HL-60 (cell line): ENCODE measurements around the gene COX7B2.

Experiments
- DNase-seq, 2 experiments: peaks; one replicate each; pipeline ENCODE4 v3.0.0-alpha.2; 2010 to 2020; ENCODE audit warnings: low read depth in 1 of 2, low spot score in 1 of 2
- H3K27ac ChIP-seq: fragments of 250-450 bp; sonication (Bioruptor Pico); replicated peaks from 2 replicates; pipeline ENCODE4 v1.5.1; 2020; ENCODE audit warnings: mild to moderate bottlenecking, moderate library complexity
- H3K27me3 ChIP-seq: fragments of 250-450 bp; sonication (Bioruptor Pico); 2 replicates; pipeline ENCODE4 v1.5.1; 2021; ENCODE audit warnings: mild to moderate bottlenecking, moderate library complexity; ENCODE audit not compliant: insufficient read depth, poor library complexity, severe bottlenecking
- H3K4me3 ChIP-seq: replicated peaks from 2 replicates; pipeline ENCODE4 v1.5.1; 2011; ENCODE audit warnings: mild to moderate bottlenecking, control low read depth, low read length; ENCODE audit not compliant: insufficient read depth
- GABPA ChIP-seq: IDR thresholded peaks from 2 replicates; pipeline ENCODE4 v1.6.1; 2012; ENCODE audit warnings: low read depth
- POLR2AphosphoS5 ChIP-seq: IDR thresholded peaks from 2 replicates; pipeline ENCODE4 v1.6.1; 2012; ENCODE audit warnings: low read depth
- SPI1 ChIP-seq: IDR thresholded peaks from 2 replicates; pipeline ENCODE4 v1.6.1; 2012; ENCODE audit warnings: low read depth, mild to moderate bottlenecking, borderline replicate concordance
- TF ChIP-seq, protein P1 (sequence below): IDR thresholded peaks from one replicate; pipeline ENCODE4 v1.5.1; 2011; ENCODE audit warnings: low read length, control low read depth, inconsistent platforms; ENCODE audit not compliant: insufficient read depth
- TF ChIP-seq, protein P2 (sequence below): IDR thresholded peaks from 2 replicates; pipeline ENCODE4 v1.6.1; 2012; ENCODE audit warnings: low read depth; ENCODE audit not compliant: insufficient replicate concordance

COX7B2 gene

DNA sequence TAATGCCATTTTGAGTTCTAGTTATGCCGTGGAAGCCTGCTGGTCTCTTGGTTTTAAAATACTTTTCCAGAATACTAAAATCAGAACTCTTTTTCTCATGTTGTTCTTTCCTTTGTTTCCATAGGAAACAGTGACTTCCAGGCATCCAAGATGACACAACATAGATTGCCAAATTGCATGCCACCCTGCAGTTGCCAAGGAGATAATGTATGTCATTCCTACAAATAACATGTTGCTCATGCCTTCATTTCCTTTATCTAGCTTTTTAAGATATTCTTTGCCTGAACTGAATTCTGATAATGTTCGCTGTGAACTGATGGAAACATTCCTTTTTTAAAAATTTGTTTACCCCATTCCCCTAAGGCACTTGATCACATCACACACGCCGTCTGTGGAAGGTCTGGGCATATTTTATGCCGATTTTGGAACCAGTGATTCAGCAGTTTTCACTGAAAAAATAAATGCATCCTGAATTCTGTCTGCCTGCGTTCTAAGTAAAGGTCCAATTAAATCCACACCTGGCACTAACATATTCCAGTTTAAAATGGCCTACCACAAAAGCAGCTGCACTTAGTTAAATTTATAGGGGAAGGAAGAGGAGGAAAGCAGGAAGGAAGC lies 38.0 kb upstream of the COX7B2 start:
- DNase-seq = no peak
- no peak overlapping the region for H3K4me3 ChIP-seq
- H3K27me3 ChIP-seq = no peaks in the 10 kb centered on the region
- TF ChIP-seq, protein P1, sequence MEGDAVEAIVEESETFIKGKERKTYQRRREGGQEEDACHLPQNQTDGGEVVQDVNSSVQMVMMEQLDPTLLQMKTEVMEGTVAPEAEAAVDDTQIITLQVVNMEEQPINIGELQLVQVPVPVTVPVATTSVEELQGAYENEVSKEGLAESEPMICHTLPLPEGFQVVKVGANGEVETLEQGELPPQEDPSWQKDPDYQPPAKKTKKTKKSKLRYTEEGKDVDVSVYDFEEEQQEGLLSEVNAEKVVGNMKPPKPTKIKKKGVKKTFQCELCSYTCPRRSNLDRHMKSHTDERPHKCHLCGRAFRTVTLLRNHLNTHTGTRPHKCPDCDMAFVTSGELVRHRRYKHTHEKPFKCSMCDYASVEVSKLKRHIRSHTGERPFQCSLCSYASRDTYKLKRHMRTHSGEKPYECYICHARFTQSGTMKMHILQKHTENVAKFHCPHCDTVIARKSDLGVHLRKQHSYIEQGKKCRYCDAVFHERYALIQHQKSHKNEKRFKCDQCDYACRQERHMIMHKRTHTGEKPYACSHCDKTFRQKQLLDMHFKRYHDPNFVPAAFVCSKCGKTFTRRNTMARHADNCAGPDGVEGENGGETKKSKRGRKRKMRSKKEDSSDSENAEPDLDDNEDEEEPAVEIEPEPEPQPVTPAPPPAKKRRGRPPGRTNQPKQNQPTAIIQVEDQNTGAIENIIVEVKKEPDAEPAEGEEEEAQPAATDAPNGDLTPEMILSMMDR = no peak
- TF ChIP-seq SPI1 (no peak), POLR2AphosphoS5 (no peak), GABPA (no peak)
- TF ChIP-seq, protein P2, sequence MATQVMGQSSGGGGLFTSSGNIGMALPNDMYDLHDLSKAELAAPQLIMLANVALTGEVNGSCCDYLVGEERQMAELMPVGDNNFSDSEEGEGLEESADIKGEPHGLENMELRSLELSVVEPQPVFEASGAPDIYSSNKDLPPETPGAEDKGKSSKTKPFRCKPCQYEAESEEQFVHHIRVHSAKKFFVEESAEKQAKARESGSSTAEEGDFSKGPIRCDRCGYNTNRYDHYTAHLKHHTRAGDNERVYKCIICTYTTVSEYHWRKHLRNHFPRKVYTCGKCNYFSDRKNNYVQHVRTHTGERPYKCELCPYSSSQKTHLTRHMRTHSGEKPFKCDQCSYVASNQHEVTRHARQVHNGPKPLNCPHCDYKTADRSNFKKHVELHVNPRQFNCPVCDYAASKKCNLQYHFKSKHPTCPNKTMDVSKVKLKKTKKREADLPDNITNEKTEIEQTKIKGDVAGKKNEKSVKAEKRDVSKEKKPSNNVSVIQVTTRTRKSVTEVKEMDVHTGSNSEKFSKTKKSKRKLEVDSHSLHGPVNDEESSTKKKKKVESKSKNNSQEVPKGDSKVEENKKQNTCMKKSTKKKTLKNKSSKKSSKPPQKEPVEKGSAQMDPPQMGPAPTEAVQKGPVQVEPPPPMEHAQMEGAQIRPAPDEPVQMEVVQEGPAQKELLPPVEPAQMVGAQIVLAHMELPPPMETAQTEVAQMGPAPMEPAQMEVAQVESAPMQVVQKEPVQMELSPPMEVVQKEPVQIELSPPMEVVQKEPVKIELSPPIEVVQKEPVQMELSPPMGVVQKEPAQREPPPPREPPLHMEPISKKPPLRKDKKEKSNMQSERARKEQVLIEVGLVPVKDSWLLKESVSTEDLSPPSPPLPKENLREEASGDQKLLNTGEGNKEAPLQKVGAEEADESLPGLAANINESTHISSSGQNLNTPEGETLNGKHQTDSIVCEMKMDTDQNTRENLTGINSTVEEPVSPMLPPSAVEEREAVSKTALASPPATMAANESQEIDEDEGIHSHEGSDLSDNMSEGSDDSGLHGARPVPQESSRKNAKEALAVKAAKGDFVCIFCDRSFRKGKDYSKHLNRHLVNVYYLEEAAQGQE = no peak
- H3K27ac ChIP-seq = no peak overlapping the region

DNA sequence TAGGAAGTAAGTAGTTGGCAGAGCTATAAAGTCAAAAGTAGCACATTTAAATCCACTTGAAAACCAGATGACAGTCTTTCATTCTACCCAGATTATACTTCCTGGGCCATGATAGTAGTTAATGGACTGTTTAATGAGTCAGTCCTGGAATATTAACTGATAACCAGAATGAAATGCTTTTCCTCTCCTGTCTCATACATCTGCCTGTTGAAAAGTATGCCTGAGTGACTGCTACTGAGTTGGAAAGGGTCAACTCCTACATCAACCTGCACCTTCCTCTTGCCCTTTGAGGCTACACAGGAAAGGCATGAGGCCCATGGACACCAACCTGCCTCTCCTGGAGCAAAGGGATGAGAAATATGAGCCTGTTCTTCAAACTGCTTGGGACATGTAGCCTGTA lies 36.0 kb upstream of the COX7B2 start:
- DNase-seq = no peak
- TF ChIP-seq, protein P2 = no peak
- Histone ChIP-seq H3K27ac (no peak overlapping the region), H3K27me3 (no peaks in the 10 kb centered on the region), H3K4me3 (no peak overlapping the region)

DNA sequence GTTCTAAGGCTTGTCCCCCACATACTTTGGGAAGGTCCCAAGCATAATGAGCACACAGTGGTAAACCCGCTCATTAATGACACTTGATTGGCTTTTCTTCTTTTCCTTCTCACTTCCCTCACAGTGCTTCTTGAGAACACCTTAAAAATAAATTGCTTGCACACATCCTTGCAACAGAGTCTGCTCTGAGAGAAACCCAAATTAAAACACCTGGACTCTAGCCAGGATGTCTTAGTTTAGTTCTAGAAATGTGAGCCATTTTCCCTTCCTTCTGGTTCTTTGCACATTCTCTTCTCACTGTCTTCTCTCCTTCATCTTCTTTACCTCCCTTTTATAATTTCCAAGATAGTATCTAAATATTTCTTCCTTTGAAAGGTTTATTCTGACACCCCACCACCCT lies 35.3 kb upstream of the COX7B2 start:
- H3K4me3 ChIP-seq = no peak overlapping the region
- TF ChIP-seq SPI1 (no peak), GABPA (no peak), POLR2AphosphoS5 (no peak)
- TF ChIP-seq, protein P1 = no peak
- TF ChIP-seq, protein P2 = no peak
- no peak overlapping the region for H3K27ac ChIP-seq
- no peaks in the 10 kb centered on the region for H3K27me3 ChIP-seq
- no peak for DNase-seq
